Sigmoid colon (tissue), 7 donors: ENCODE results near the gene UCK1. TPM values are rescaled to one million over a fixed set of nuclear protein-coding genes. Genes with fewer than 3 reads are reported as not detected.

Source experiments
- DNase-seq: peaks from one replicate; pipeline ENCODE4 v3.0.0-alpha.2; 2019
- H3K27ac ChIP-seq, 4 donors: fragments of 200-600 bp; sonication (generic); one replicate each; pipeline ENCODE4 v1.5.1; 2016 to 2019; ENCODE audit warnings: mild to moderate bottlenecking in 1 of 4
- H3K27me3 ChIP-seq, 3 donors: fragments of 200-600 bp; sonication (generic); one replicate each; pipeline ENCODE4 v1.5.1; 2019; ENCODE audit warnings: mild to moderate bottlenecking in 1 of 3
- H3K36me3 ChIP-seq, 4 donors: fragments of 200-600 bp; sonication (generic); one replicate each; pipeline ENCODE4 v1.5.1; 2016 to 2019
- H3K4me1 ChIP-seq, 4 donors: fragments of 200-600 bp; sonication (generic); one replicate each; pipeline ENCODE4 v1.5.1; 2017 to 2019
- H3K4me3 ChIP-seq, 4 donors: fragments of 200-600 bp; sonication (generic); one replicate each; pipeline ENCODE4 v1.5.1; 2017 to 2019; ENCODE audit warnings: mild to moderate bottlenecking in 2 of 4, moderate library complexity in 1 of 4
- H3K9me3 ChIP-seq, 4 donors: fragments of 200-600 bp in 3 of 4; sonication (generic) in 3 of 4; one replicate each; pipeline versions ENCODE4 v1.5.1 to v1.6.1; 2013 to 2019
- CTCF ChIP-seq, 4 experiments: fragments of 450-650 bp in 3 of 4; fragments of 200-600 bp in 1 of 4; IDR thresholded peaks; one replicate each; pipeline ENCODE4 v1.5.1; 2016 to 2019; ENCODE audit warnings: antibody characterized with exemption in 4 of 4, mild to moderate bottlenecking in 3 of 4, moderate library complexity in 2 of 4
- EP300 ChIP-seq, 4 donors: sonication (generic); formaldehyde crosslinking; IDR thresholded peaks; one replicate each; pipeline ENCODE4 v1.6.1; 2017; ENCODE audit warnings: antibody characterized with exemption in 4 of 4
- POLR2A ChIP-seq, 2 donors: fragments of 450-650 bp; IDR thresholded peaks; one replicate each; pipeline ENCODE4 v1.6.1; 2016; ENCODE audit warnings: antibody characterized with exemption in 2 of 2, mild to moderate bottlenecking in 2 of 2, moderate library complexity in 2 of 2
- POLR2AphosphoS5 ChIP-seq, 4 donors: sonication (generic); formaldehyde crosslinking; IDR thresholded peaks; one replicate each; pipeline ENCODE4 v1.6.1; 2017; ENCODE audit warnings: antibody characterized with exemption in 4 of 4
- WGBS, 2 donors: extraction: QIAGEN DNeasy Blood & Tissue Kit; methylation state at CpG; one replicate each; pipeline ENCODE4 v1.1.7; 2013; 5-methylcytosine and 5-hydroxymethylcytosine counted together
- intact Hi-C: fragments of 100-400 bp; cut with DNase I; formaldehyde crosslinking; loops from one replicate; pipeline ENCODE4 v1.15.1; 2023
- polyA plus RNA-seq, 3 donors: library from polyadenylated mRNA; stranded (reverse); fragments of 200-250 nt; gene quantifications; one replicate each; pipeline ENCODE4 v1.2.3, GENCODE V29; 2013
- total RNA-seq, 4 donors: library from RNA; depleted of rRNA; stranded (reverse); fragments of >200 nt; gene quantifications; one replicate each; pipeline ENCODE4 v1.1.0, GENCODE V29; 2016
- donor health status: healthy with polysubstance abuse.
- donor health status: Bipolar disorder and iron deficiency.
- donor health status: healthy.

Gene UCK1
- total and polyA plus RNA-seq, 7 donors: 20.8 to 67.5 (median 35.7) TPM

- no peak for DNase-seq
- no peak for TF ChIP-seq POLR2A (IDR thresholded peaks at IDR 0.05)
- TF ChIP-seq EP300 (IDR thresholded peaks at IDR 0.05): no peak
- TF ChIP-seq POLR2AphosphoS5 (IDR thresholded peaks at IDR 0.05): no peak
- no peak for TF ChIP-seq CTCF (IDR thresholded peaks at IDR 0.05)
- H3K4me1 ChIP-seq: peaks cover 0 to 11% (median 5%) of the 10 kb centered on the region in 4 donors
- intact Hi-C loops: no loop called here
- H3K27ac ChIP-seq: no peak overlapping the region
- no peak overlapping the region for H3K4me3 ChIP-seq
- no peaks in the 10 kb centered on the region for H3K9me3 ChIP-seq
- WGBS, 2 donors: 84 to 93% methylated on average over 13 of the region's 13 CpGs
- H3K36me3 ChIP-seq: peaks cover 1 to 71% (median 30%) of the 10 kb centered on the region in 4 donors
- no peaks in the 10 kb centered on the region for H3K27me3 ChIP-seq
Measured at GRCh38 chr9:131578021-131578420, 47.0 kb upstream of the UCK1 start.

GRCh38 chr9:131577005-131578000 is 46.2 kb upstream of the UCK1 start:
- Histone ChIP-seq H3K36me3 (peaks cover 0 to 64% (median 25%) of the 10 kb centered on the region in 4 donors), H3K4me3 (no peak overlapping the region), H3K4me1 (peaks cover 0 to 11% (median 5%) of the 10 kb centered on the region in 4 donors), H3K27ac (no peak overlapping the region), H3K9me3 (no peaks in the 10 kb centered on the region), H3K27me3 (no peaks in the 10 kb centered on the region)
- TF ChIP-seq CTCF (IDR thresholded peaks at IDR 0.05) (no peak), POLR2AphosphoS5 (IDR thresholded peaks at IDR 0.05) (no peak), EP300 (IDR thresholded peaks at IDR 0.05) (no peak), POLR2A (IDR thresholded peaks at IDR 0.05) (no peak)
- DNase-seq: no peak
- intact Hi-C loops: no loop called here
- WGBS, 2 donors: 88 to 92% methylated on average over 25 of the region's 25 CpGs

GRCh38 chr9:131575946-131576853 is 45.1 kb upstream of the UCK1 start:
- TF ChIP-seq EP300 (IDR thresholded peaks at IDR 0.05): no peak
- intact Hi-C loops: no loop called here
- Histone ChIP-seq H3K27ac (no peak overlapping the region), H3K4me3 (no peak overlapping the region), H3K36me3 (peaks cover 0 to 52% (median 18%) of the 10 kb centered on the region in 4 donors), H3K27me3 (no peaks in the 10 kb centered on the region), H3K4me1 (peaks cover 0 to 11% (median 5%) of the 10 kb centered on the region in 4 donors), H3K9me3 (no peaks in the 10 kb centered on the region)
- WGBS, 2 donors: 94 to 97% methylated on average over 23 of the region's 23 CpGs
- no peak for DNase-seq

- TF ChIP-seq POLR2AphosphoS5 (IDR thresholded peaks at IDR 0.05) (no peak), POLR2A (IDR thresholded peaks at IDR 0.05) (no peak), EP300 (IDR thresholded peaks at IDR 0.05) (no peak), CTCF (IDR thresholded peaks at IDR 0.05) (no peak)
- H3K4me1 ChIP-seq: peaks cover 0 to 6% (median 3%) of the 10 kb centered on the region in 4 donors
- intact Hi-C loops: no loop called here
Measured at GRCh38 chr9:131574730-131575640, 43.9 kb upstream of the UCK1 start.

More at GRCh38 chr9:131574730-131575640, 43.9 kb upstream of the UCK1 start:
- no peaks in the 10 kb centered on the region for H3K27me3 ChIP-seq
- no peak overlapping the region for H3K27ac ChIP-seq
- H3K4me3 ChIP-seq: no peak overlapping the region
- 92 to 94% methylated on average over 17 of the region's 17 CpGs for WGBS, 2 donors
- no peak for DNase-seq
- H3K36me3 ChIP-seq: peaks cover 0 to 42% (median 15%) of the 10 kb centered on the region in 4 donors
- no peaks in the 10 kb centered on the region for H3K9me3 ChIP-seq
